Natural killer cell treated with Interleukin-12 subunit alpha and Interleukin-12 subunit beta and Interleukin-15 and Interleukin-18, amount 100 ng/mL, for 72 hours (primary cell): ENCODE measurements around the gene PDGFRB. TPM values are rescaled to one million over a fixed set of nuclear protein-coding genes. Genes with fewer than 3 reads are reported as not detected.

Experiments used
- ATAC-seq, 2 donors: fragments of 150-1000 bp; cut with Tn5 transposase in 1 of 2; sonication (Bioruptor Pico), chemical (Tn5 transposase) in 1 of 2; 2 replicates each; pipeline ENCODE4 v1.10.0; 2021
- DNase-seq: peaks from one replicate; pipeline ENCODE4 v3.0.0; 2022; ENCODE audit warnings: low spot score
- H3K27ac Mint-ChIP-seq, 2 donors: 1 replicate in 1 of 2; 2 replicates in 1 of 2; pipeline ENCODE4 v1.8.0; 2022; ENCODE audit warnings: mixed read lengths in 2 of 2, mild to moderate bottlenecking in 1 of 2, moderate library complexity in 1 of 2
- H3K27me3 Mint-ChIP-seq, 2 donors: 1 replicate in 1 of 2; 2 replicates in 1 of 2; pipeline ENCODE4 v1.8.0; 2022; ENCODE audit warnings: mixed read lengths in 2 of 2
- H3K36me3 Mint-ChIP-seq: one replicate; pipeline ENCODE4 v1.8.0; 2022; ENCODE audit warnings: mixed read lengths
- H3K4me1 Mint-ChIP-seq, 2 donors: 1 replicate in 1 of 2; 2 replicates in 1 of 2; pipeline ENCODE4 v1.8.0; 2022; ENCODE audit warnings: low read depth in 2 of 2, mixed read lengths in 2 of 2, mild to moderate bottlenecking in 1 of 2
- H3K4me3 Mint-ChIP-seq: one replicate; pipeline ENCODE4 v1.8.0; 2022; ENCODE audit warnings: mixed read lengths
- H3K9me3 Mint-ChIP-seq: 2 replicates; pipeline ENCODE4 v1.8.0; 2022; ENCODE audit warnings: mixed read lengths
- total RNA-seq, 2 donors: library from RNA; stranded (reverse); gene quantifications; one replicate each; pipeline ENCODE4 v1.2.3, GENCODE V29; 2022

The PDGFRB gene
- total RNA-seq, 2 donors from 2014 or later, result 4.4 to 9.0 TPM

GRCh38 chr5:150163547-150164059, 8.0 kb upstream of the PDGFRB start:
- no peak for ATAC-seq
- no peaks in the 10 kb centered on the region for H3K36me3 Mint-ChIP-seq
- H3K4me3 Mint-ChIP-seq, result no peak overlapping the region

GRCh38 chr5:150163035-150163434, 7.4 kb upstream of the PDGFRB start:
- DNase-seq (no peak), ATAC-seq (no peak)
- Mint-ChIP-seq H3K9me3 (no peaks in the 10 kb centered on the region), H3K4me1 (peaks cover 0 to 7% of the 10 kb centered on the region in 2 donors), H3K27me3 (peaks cover 7 to 24% of the 10 kb centered on the region in 2 donors), H3K36me3 (no peaks in the 10 kb centered on the region), H3K4me3 (no peak overlapping the region), H3K27ac (no peak overlapping the region)

More at GRCh38 chr5:150163547-150164059, 8.0 kb upstream of the PDGFRB start:
- Mint-ChIP-seq H3K4me1 (peaks cover 0 to 11% of the 10 kb centered on the region in 2 donors), H3K27me3 (peaks cover 13 to 30% of the 10 kb centered on the region in 2 donors), H3K9me3 (no peaks in the 10 kb centered on the region), H3K27ac (no peak overlapping the region)
- DNase-seq, result no peak

- H3K36me3 Mint-ChIP-seq, result no peaks in the 10 kb centered on the region
- H3K4me3 Mint-ChIP-seq, result no peak overlapping the region
- DNase-seq (no peak), ATAC-seq (no peak)
- H3K4me1 Mint-ChIP-seq, result peaks cover 0 to 4% of the 10 kb centered on the region in 2 donors
- H3K27ac Mint-ChIP-seq, result no peak overlapping the region
- no peaks in the 10 kb centered on the region for H3K9me3 Mint-ChIP-seq
- peaks cover 7 to 21% of the 10 kb centered on the region in 2 donors for H3K27me3 Mint-ChIP-seq
Measured at GRCh38 chr5:150162142-150162513, 6.5 kb upstream of the PDGFRB start.

- peak; percentile 72 to 76 for ATAC-seq
- no peak overlapping the region for H3K27ac Mint-ChIP-seq
- no peak overlapping the region for H3K4me3 Mint-ChIP-seq
- H3K4me1 Mint-ChIP-seq, result peaks cover under 1 to 4% of the 10 kb centered on the region in 2 donors
- DNase-seq, result peak; percentile 67
- peaks cover 7 to 21% of the 10 kb centered on the region in 2 donors for H3K27me3 Mint-ChIP-seq
- no peaks in the 10 kb centered on the region for H3K36me3 Mint-ChIP-seq
- no peaks in the 10 kb centered on the region for H3K9me3 Mint-ChIP-seq
Measured at GRCh38 chr5:150161242-150162141, 5.8 kb upstream of the PDGFRB start.

GRCh38 chr5:150160448-150161081, 4.9 kb upstream of the PDGFRB start:
- no peak for ATAC-seq
- DNase-seq, result no peak
- H3K27me3 Mint-ChIP-seq, result peaks cover 2 to 16% of the 10 kb centered on the region in 2 donors
- no peaks in the 10 kb centered on the region for H3K9me3 Mint-ChIP-seq
- no peak overlapping the region for H3K4me3 Mint-ChIP-seq
- H3K27ac Mint-ChIP-seq, result no peak overlapping the region
- H3K36me3 Mint-ChIP-seq, result no peaks in the 10 kb centered on the region
- peaks cover 8 to 14% of the 10 kb centered on the region in 2 donors for H3K4me1 Mint-ChIP-seq

GRCh38 chr5:150159741-150160179, 4.1 kb upstream of the PDGFRB start:
- peak in 1 of 2 donors; percentile 43 for ATAC-seq
- Mint-ChIP-seq H3K27ac (no peak overlapping the region), H3K9me3 (no peaks in the 10 kb centered on the region)

GRCh38 chr5:150159031-150159430, 3.4 kb upstream of the PDGFRB start:
- no peak overlapping the region for H3K4me3 Mint-ChIP-seq

More at GRCh38 chr5:150159741-150160179, 4.1 kb upstream of the PDGFRB start:
- no peak for DNase-seq
- peaks cover 8 to 20% of the 10 kb centered on the region in 2 donors for H3K4me1 Mint-ChIP-seq
- H3K36me3 Mint-ChIP-seq, result no peaks in the 10 kb centered on the region
- peaks cover 0 to 9% of the 10 kb centered on the region in 2 donors for H3K27me3 Mint-ChIP-seq
- H3K4me3 Mint-ChIP-seq, result no peak overlapping the region

GRCh38 chr5:150158170-150158949, 2.7 kb upstream of the PDGFRB start:
- Mint-ChIP-seq H3K27me3 (no peaks in the 10 kb centered on the region), H3K27ac (no peak overlapping the region), H3K36me3 (no peaks in the 10 kb centered on the region), H3K4me3 (no peak overlapping the region), H3K4me1 (peaks cover 21 to 32% of the 10 kb centered on the region in 2 donors), H3K9me3 (no peaks in the 10 kb centered on the region)
- no peak for ATAC-seq
- DNase-seq, result no peak

More at GRCh38 chr5:150159031-150159430, 3.4 kb upstream of the PDGFRB start:
- no peaks in the 10 kb centered on the region for H3K36me3 Mint-ChIP-seq
- peaks cover 0 to 4% of the 10 kb centered on the region in 2 donors for H3K27me3 Mint-ChIP-seq
- peaks cover 14 to 25% of the 10 kb centered on the region in 2 donors for H3K4me1 Mint-ChIP-seq
- no peak for ATAC-seq
- no peak overlapping the region for H3K27ac Mint-ChIP-seq
- H3K9me3 Mint-ChIP-seq, result no peaks in the 10 kb centered on the region
- DNase-seq, result no peak

GRCh38 chr5:150157168-150157567, 1.5 kb upstream of the PDGFRB start:
- H3K9me3 Mint-ChIP-seq, result no peaks in the 10 kb centered on the region
- H3K4me1 Mint-ChIP-seq, result peaks cover 27 to 38% of the 10 kb centered on the region in 2 donors
- peak overlapping the region; percentile 36 to 40 for H3K27ac Mint-ChIP-seq
- ATAC-seq (no peak), DNase-seq (no peak)
- no peaks in the 10 kb centered on the region for H3K36me3 Mint-ChIP-seq
- H3K27me3 Mint-ChIP-seq, result no peaks in the 10 kb centered on the region
- no peak overlapping the region for H3K4me3 Mint-ChIP-seq

- Mint-ChIP-seq H3K27ac (peak overlapping the region; percentile 53 to 86), H3K27me3 (no peaks in the 10 kb centered on the region)
Measured at GRCh38 chr5:150156540-150156939, 895 bp upstream of the PDGFRB start.

GRCh38 chr5:150156027-150156368, 353 bp upstream of the PDGFRB start:
- no peaks in the 10 kb centered on the region for H3K27me3 Mint-ChIP-seq
- no peaks in the 10 kb centered on the region for H3K36me3 Mint-ChIP-seq
- DNase-seq, result no peak
- H3K9me3 Mint-ChIP-seq, result no peaks in the 10 kb centered on the region
- H3K4me1 Mint-ChIP-seq, result peaks cover 28 to 34% of the 10 kb centered on the region in 2 donors
- no peak for ATAC-seq
- H3K4me3 Mint-ChIP-seq, result peak overlapping the region; percentile 97
- H3K27ac Mint-ChIP-seq, result peak overlapping the region; percentile 53 to 86

More at GRCh38 chr5:150156540-150156939, 895 bp upstream of the PDGFRB start:
- no peak for ATAC-seq
- H3K36me3 Mint-ChIP-seq, result no peaks in the 10 kb centered on the region
- DNase-seq, result no peak
- peak overlapping the region; percentile 97 for H3K4me3 Mint-ChIP-seq
- no peaks in the 10 kb centered on the region for H3K9me3 Mint-ChIP-seq
- H3K4me1 Mint-ChIP-seq, result peaks cover 28 to 36% of the 10 kb centered on the region in 2 donors

- ATAC-seq, result no peak
- no peak for DNase-seq
- Mint-ChIP-seq H3K27ac (peak overlapping the region; percentile 53 to 86), H3K27me3 (no peaks in the 10 kb centered on the region), H3K36me3 (no peaks in the 10 kb centered on the region), H3K4me1 (peaks cover 31 to 37% of the 10 kb centered on the region in 2 donors), H3K9me3 (no peaks in the 10 kb centered on the region), H3K4me3 (peak overlapping the region; percentile 97)
Measured at GRCh38 chr5:150154618-150155128, 972 bp downstream of the PDGFRB start.
